Muscle of back (tissue), 11 donors: ENCODE results near the gene ITPKC. TPM values are rescaled to one million over a fixed set of nuclear protein-coding genes. Genes with fewer than 3 reads are reported as not detected.

Experiments
- DNase-seq, 3 donors: peaks; one replicate each; pipeline versions ENCODE4 v3.0.0 to v3.0.0-alpha.2; 2013
- polyA plus RNA-seq, 10 donors: library from polyadenylated mRNA; unstranded; fragments of 120-200 nt; gene quantifications; one replicate each; pipeline ENCODE4 v1.2.1, GENCODE V29; 2013; ENCODE audit not compliant: insufficient read length in 10 of 10

ITPKC gene
- polyA plus RNA-seq, 10 donors, result 7.9 to 11.6 (median 10.0) TPM

DNA sequence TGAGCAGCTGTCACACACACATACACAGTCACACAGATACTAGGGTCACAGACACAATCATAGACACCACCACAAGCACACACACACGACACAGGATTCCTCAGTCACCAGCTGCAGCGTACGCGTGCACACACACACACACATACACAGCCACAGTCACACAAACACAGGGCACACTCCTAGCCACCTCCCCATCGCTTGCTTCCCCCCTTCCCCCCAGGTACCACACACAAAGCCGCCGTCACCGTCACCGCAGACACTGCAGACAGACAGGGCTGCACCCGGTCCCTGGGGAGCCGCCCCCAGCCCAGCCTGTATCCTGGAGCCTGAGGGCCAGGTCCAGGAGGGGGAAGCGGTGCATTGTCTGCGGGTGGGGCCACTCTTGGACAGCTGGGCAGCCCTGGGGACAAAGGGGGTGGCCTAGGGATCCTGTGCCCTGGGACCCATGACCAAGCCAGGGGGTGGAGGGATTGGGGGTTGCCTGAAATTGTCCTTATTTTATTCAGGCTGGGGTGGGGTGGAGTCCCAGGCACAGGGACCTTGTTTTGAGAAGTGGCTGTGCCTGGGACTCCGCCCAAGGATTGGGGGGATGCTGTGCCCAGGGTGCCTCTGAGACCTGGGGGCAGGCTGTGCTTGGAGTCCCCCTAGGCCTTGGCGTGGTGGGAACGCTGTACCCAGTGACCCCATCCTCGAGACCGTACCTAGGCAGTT lies 27.4 kb upstream of the ITPKC start:
- DNase-seq, result peak in 1 of 3 donors; percentile 62

DNA sequence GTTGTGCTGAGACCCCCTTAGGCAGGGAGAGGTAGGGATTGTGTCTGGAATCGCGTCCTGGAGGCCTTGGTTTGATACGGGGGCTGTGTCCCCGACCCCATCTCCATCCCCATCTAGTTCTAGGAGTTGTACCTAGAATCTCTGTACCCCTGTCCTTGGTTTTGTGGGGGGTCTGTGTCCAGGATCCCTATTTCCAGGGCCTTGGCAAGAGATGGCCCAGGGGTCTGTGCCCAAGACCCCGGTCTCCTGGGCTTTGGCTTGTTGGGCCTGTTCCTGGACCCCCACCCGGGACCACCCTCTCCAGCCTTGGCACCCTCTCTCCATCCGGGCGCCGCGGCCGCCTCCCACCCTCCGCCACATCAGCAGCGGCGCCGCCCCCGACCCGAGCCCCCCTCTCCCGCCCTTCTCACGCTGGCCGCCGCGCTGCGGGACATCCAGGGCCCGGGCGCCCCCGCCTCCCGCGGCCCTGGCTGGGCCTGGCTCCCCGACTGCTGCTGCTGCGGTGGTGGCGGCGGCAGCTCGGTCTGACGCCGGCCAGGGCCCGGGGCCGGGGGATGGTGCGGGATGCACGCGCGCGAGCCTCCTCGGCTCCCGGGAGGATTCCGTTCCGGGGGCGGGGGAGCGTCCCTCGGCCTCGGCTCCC lies 26.7 kb upstream of the ITPKC start, which contains the start of gene NUMBL:
NUMBL (minus strand) TSS at position 602 of the 643 bp plus-strand sequence; CDS start at position 434, 168 bp downstream.
- peak in 1 of 3 donors; percentile 94 for DNase-seq

DNA sequence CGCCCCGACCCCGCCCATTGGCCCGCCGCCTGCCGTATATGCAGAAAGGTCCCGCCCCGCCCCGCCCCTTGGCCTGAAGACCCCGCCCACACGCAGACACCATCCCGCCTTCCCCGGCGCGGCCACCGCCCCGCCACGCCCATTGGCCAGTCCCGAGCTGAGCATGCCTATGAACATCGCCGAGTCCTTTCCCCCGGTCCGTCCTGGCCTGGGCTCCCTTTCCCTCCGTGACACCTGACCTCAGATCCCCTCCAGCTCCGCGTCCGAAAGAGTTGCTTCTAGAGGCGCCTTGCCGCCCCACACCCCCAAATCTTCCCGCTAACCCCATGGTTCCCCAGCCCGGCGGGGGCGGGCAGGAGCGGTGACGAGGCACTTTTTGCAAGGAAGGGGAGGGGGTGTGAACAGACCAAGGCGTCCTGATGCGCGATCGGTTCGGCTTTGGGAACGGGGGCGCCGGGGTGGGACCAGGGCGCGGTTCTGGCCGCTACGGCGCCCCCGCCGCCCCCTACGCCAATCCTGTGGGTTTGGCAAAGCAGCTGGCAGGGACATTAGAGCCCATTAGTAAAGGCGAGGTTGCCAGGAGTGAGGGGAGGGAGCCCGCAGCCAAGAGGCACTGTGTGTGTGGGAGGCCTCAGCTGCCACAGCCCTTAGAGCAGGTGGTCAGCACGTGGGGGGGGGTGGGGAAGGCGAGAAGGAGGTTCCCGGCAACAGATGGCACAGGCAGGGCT lies 26.1 kb upstream of the ITPKC start:
- DNase-seq, result peak; percentile 81 to 98 (median 93)

DNA sequence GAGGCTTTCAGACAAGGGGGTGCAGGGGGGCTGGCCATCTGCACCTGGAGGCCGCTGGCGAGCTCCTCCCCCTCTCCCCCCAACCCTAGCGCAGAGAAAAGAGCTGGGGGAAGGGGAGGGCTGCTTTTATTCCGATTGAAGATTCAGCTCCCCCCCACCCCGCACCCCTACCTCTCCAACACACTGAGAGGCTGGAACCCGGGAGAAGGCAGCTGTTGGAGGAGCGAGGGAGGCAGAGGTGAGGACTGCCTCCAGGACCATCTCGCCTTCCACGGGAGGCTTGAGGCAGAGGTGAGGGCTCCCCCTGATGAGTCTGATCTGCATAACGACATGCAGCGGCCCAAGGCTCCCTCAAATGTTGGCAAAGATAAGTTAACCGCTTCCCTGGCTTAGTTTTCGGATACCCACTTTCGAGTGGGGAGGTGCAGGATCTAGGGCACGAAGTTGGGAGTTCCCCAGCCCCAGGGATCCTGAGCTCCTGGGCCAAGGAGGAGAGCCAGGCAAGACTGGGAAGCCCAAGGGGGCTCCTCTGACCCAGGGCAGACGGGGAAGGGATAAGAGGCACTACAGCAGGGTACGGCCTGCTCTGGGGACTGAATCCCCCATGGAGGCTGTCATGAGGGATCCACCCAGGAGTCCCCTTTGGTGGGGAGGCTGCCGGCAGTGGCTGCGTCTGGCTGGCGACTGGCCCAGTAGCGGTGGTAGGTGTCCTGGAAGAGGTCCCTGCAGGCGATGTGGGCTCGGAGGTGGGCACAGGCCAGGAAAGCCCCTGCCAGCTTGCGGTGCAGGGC lies 25.3 kb upstream of the ITPKC start:
- DNase-seq, result peak in 1 of 3 donors; percentile 34

DNA sequence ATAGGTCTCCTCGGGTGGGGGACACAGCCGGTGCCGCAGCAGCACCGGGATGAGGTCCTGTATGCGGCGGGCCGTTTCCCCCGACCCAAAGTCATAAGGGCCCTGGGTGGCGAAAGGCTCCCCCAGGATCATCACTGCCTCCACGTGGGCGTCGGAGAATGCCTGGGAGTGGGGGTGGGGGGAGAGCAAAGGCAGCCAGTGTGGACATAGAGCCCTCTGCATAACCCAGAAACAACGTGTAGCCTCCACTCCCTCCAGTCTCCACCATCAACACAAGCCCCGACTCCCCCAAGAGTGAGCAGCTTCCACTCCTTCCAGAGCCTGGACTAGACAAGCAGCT lies 24.7 kb upstream of the ITPKC start:
- DNase-seq, result no peak

DNA sequence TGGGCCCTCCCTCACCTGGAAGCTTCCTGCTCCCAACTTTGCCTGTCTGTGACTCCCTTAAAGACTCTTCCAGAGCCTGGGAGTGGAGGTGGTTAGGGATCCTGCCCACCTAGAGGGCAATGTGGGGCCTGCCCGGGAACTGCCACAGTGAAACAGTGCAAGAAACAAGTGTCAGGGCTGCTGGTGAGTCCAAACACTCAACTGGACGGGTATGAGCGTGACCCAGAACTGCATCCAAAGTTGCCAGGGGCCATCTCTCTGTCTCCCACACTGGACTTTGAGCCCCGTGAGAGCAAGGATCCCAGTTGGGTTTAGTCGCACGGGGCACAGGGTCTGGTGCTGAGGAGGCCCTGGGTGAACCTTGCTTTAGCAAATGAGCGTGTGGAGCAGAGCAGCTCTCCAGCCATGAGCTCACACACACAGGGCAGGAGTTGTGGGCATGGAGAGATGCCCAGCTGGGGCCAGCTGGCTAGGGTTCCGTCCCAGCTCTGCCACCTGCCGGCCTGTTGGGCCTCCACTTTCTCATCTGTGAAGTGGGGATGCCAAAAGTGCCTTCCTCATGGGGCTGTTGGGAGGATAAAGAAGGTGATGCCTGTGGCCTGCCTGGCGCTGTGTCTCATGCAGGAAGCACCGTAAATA lies 23.6 kb upstream of the ITPKC start:
- DNase-seq, result no peak

DNA sequence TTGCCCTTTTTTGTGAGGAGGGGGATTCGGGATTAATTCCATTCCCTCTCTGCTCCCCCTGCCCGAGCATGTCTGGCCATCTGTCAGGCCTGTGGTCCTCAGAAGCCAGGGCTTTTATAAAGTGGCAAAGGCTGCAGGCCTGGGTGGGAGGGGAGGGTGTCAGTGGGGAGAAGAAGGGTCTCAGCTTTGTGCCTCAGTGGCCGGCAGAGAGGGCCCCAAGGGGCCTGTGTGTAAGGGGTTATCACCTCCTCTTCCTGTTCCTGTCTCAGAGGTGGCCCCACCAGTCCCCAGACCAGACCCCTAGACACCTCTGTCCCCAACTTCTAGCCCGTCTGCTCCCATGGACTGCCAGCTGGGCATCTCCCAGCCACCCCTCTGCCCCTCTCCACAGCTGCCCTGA lies 23.0 kb upstream of the ITPKC start:
- DNase-seq, result no peak

DNA sequence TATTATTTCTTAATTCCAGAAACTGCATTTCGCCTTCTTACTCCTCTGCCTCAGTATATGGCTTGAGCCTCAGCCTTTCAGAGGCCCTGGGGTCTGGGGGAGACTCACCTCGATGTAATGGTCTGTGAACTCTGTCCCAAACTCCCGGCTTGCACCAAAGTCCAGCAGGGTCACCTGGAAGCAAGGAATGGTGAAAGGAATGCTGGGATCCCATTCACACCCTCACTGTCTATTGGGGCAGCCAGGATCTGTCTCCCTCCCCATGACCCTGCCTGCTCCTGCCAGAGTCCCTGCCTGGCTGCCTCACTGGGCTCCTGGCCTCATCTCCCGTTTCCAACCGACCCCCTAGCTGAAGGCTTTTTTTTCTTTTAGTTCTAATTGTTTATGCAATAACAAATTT lies 21.0 kb upstream of the ITPKC start:
- no peak for DNase-seq

DNA sequence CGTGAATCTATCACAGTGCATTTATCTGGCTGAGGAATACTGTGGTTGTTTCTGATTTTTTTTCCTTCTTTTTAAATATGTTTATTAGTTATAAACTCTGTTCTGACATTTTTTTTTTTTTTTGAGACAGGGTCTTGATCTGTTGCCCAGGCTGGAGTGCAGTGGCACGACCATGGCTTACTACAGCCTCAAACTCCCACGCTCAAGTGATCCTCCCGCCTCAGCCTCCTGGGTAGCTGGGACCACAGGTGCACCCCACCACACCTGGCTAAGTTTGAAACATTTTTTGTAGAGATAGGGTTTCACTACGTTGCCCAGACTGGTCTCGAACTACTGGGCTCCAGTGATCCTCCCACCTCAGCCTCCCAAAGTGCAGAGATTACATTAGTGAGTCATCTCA lies 19.9 kb upstream of the ITPKC start:
- no peak for DNase-seq

DNA sequence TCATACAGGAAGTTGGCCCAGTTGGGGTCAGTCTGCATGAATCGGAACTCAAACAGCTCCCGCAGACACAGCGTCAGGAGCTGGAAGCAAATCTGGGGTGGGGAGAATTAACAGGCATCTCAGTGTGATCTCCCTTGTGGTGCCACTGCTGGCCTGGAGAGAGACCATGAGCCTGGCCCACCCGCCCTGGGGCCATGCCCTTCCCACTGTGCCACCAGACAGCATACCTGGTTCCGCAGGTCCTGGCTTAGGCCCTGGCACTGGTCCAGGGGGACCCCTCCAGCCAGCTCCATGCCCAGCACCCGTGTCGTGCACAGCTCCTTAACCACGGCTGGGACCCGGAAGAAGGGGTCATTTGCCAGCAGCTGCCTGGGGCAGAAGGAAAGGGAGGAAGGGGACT lies 16.8 kb upstream of the ITPKC start:
- DNase-seq, result no peak

DNA sequence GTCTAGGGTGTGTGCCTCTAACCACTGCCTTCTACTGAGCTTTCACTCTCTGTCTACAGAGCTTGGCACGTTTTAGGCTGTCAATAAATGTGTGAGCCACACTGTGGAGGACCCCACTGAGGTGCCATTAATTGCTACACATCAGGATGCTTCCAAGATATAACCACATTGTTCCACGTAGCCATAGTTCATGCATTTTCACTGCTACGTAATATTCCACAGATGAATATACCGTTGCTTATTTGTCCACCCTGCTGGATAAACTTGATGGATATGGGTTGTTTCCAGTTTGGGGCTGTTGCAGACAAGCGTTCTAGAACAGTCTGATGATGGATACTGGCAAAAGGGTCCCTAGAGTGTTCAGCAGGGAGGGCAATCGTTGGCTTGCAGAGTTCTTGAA lies 15.2 kb upstream of the ITPKC start:
- DNase-seq, result no peak

DNA sequence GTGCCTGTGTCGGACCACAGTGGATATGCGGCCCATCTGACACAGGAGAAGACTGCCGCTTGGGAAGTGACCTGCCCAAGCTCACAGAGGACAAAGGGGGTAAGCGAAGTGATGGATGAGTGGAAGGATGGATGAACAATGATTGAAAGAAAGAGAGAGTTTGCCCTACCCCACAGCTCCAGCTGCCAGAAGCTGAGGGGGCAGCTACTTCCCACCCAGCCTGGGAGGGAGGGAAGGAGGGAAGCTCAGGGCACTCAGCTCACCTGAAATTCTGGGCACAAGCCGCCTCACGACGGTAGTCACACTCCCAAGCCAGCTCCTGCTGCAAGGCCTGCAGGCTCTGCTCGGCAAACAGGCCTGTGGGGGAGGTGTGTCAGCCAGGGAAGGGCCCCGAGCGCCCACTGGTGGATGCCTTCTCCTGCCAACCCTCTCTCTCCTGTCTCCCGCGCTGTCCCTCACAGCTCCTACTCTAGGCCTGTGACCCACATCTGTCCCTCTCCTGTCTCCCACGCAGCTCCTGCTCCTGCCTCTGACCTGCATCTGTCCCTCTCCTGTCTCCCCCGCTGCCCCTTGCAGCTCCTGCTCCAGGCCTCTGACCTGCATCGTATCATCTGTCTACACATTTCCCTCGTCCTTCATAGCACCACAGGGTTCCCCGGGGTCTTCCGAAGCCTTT lies 14.4 kb upstream of the ITPKC start:
- DNase-seq, result peak in 1 of 3 donors; percentile 45

DNA sequence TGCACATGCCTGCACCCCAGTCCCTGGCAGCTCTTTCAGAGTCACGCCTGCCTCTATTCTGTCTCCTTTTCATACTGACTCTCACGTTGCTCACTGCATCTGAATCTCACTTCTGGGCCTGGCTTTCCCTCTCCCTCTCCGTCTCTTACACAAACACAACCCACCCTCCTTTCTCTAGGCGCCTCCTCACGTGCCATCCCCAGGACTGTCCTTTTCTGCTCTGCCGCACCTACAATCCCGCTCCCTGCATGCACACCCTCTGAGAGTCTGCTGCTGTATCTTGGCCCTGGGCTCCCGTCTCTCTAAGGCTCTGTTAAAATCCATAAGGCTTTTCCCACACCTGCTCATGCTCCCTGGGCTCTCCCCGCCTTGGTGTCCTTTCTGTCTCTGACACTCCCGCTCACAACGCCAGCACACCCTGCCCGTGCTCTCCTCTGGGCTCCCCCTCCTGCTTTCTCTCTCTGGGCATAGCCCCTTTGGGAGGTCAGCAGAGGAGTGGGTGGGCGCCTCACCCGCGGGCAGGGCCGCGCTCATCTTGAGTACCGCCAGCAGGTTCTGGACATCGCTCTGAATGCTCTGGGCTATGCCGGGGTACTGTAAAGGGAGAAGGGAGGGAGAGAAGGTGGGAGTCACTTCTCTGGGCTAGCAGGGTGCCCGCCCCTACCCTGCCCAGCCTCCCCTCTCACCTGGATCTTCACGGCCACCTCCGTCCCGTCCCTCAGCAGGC lies 13.7 kb upstream of the ITPKC start:
- DNase-seq, result no peak

DNA sequence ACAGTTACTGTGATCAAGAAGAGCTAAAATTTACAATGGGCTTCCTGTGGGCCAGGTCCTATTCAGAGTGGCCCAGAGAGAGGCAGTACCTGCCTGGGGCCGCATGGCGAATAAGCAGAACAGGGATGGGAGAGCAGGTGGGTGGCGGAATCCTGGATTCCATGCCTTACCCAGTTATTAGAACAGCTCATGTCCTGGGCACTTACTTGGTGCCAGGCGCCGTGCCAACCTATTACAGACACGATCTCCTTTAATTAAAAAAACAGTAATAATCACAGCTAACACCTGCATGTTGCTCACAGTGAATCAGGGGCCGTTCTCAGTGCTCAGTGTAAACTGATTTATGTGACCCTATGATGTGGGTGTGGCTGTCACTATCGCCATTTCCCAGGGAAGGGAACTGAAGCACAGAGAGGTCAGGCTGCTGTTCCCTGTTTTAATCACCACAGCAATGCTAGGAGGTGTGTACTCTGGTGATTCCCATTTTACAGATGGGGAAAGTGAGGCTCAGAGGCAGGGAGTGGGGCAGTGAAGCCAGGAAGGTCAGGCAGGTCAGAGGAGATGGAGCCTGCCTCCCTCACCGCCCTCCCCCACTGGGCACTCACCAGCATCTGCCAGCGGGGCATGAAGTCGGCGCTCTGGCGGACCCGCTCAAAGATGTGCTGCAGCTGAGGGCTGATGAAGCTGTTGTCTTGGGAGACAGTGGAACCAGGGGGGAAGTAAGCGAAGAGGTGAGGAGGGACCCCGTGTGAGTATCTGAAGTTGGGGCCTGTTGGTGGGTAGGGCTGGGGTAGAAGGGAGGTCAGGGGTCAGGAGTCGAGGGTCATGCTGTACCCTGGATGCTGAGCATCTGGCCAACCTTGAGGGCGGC lies 12.2 kb upstream of the ITPKC start:
- DNase-seq, result no peak

DNA sequence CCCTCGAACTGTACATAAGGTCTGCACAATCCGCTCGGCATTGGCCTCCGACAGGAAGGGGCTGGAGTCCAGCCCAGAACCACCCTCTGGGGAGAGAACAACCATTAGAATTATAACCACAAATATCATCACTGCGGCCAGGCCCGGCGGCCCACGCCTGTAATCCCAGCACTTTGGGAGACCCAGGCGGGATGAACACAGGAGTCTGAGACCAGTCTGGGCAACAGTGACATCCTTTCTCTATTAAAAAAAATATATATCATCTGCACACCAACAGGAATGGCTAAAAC lies 11.6 kb upstream of the ITPKC start:
- DNase-seq, result peak in 2 of 3 donors; percentile 69 to 86

DNA sequence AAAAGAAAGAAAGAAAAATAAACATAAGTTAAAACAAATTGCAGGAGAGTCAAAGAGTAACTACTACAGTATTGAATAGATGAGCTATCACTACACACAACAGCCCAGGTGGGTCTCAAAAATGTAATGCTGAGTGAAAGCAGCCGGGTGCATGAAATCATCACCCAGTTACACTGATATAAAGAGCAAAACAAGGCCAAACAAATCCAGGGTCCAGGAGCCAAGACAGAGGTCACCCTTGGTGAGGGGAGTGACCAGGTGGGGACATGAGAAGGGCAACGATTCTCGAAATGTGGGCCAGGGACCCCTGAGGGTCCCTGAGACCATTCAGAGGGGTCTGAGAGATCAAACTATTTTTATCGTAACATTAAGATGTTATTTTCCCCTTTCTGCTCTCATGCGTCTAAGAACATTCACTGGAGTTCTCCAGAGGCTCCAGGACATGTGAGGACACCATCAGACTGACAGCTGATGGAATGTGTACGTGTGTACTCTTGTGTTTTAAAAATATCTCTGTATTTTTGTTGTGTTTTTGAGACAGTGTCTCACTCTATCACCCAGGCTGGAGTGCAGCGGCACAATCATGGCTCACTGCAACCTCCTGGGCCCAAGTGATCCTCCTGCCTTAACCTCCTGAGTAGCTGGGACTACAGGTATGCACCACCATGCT lies 10.8 kb upstream of the ITPKC start:
- DNase-seq, result no peak

DNA sequence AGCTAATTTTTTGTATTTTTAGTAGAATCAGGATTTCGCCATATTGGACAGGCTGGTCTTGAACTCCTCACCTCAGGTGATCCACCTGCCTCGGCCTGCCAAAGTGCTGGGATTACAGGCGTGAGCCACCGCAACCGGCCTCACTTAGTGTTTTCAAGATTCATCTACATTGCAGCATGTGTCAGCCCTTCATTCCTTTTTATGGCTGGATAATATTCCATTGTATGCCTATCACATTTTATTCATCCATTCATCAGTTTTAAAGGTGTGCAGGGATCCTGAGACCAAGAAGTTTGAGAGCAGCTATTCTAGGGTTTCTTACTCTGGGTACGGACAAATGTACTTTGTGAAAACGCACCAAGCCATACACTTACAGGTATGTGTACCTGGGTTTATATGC lies 9.3 kb upstream of the ITPKC start:
- DNase-seq, result no peak

DNA sequence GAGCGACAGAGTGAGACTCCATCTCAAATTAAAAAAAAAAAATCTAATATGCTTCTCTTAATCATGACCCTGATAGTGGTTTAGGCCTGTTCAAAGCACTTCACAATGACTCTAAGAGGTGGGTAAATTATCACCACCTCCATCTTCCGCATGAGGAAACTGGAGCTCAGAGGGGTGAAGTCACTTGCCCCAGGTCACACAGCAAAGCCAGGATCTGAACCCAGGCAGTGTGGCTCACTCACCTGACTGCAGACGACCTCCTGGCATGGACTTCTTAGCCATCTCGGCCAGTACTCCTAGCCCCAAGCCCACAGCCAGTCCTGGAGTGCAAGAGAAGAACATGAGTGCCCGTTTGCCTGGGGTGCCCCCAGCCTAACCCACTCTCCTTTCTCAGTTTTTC lies 7.1 kb upstream of the ITPKC start:
- no peak for DNase-seq

DNA sequence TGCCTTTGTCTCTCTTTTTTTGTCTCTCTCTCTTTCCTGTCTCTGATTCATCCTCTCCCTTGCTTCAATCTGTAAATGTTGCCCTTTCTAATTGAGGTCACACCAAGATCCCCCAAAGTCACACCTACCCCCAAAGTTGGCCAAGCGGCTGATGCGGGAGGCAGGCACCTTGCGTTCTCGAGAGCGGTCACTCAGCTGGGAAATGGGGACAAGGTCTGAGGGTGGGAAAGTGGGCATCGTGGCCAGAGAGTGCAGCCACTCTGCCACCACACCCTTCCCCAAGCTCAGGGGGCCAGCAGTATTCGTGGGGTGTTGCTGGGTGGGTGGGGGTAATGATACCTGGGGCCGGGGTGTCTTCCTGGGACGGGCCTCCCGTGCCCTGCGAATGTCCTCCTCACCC lies 3.0 kb upstream of the ITPKC start:
- DNase-seq, result peak in 1 of 3 donors; percentile 31
